Measurements from ENCODE around the gene UFSP1. TPM values are rescaled to one million over a fixed set of nuclear protein-coding genes. Genes with fewer than 3 reads are reported as not detected.
A peak's percentile ranks its signal among the peaks of the same experiment; 100 is the strongest.

UFSP1 gene
- total RNA-seq, 1 donor from 2014 or later, result 0.53 TPM

DNA sequence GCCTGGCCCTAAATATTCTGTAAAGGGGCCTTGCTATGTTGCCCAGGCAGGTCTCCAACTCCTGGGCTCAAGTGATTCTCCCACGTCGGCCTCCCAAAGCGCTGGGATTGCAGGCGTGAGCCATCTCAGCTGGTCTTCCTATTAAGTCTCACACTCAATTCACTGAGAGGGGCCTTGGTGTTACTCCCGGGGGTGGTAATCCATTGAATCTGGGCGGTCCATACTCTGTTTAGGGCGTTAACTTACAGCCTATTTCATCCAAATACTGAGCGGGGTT, 15.3 kb downstream of the UFSP1 start:
- DNase-seq (ENCODE audit: low spot score in 2 of 2), result no peak
- Histone ChIP-seq H3K4me3 (peak overlapping the region; percentile 91 to 98), H3K36me3 (peaks cover 35 to 48% of the 10 kb centered on the region in 2 donors), H3K27me3 (no peaks in the 10 kb centered on the region), H3K9me3 (no peaks in the 10 kb centered on the region), H3K4me1 (peaks cover 13 to 33% of the 10 kb centered on the region in 2 donors), H3K27ac (peak overlapping the region; percentile 88 to 98)
- intact Hi-C loops (cut with DNase I), result no loop called here
- TF ChIP-seq, protein P1, sequence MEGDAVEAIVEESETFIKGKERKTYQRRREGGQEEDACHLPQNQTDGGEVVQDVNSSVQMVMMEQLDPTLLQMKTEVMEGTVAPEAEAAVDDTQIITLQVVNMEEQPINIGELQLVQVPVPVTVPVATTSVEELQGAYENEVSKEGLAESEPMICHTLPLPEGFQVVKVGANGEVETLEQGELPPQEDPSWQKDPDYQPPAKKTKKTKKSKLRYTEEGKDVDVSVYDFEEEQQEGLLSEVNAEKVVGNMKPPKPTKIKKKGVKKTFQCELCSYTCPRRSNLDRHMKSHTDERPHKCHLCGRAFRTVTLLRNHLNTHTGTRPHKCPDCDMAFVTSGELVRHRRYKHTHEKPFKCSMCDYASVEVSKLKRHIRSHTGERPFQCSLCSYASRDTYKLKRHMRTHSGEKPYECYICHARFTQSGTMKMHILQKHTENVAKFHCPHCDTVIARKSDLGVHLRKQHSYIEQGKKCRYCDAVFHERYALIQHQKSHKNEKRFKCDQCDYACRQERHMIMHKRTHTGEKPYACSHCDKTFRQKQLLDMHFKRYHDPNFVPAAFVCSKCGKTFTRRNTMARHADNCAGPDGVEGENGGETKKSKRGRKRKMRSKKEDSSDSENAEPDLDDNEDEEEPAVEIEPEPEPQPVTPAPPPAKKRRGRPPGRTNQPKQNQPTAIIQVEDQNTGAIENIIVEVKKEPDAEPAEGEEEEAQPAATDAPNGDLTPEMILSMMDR (IDR thresholded peaks at IDR 0.05), result no peak

DNA sequence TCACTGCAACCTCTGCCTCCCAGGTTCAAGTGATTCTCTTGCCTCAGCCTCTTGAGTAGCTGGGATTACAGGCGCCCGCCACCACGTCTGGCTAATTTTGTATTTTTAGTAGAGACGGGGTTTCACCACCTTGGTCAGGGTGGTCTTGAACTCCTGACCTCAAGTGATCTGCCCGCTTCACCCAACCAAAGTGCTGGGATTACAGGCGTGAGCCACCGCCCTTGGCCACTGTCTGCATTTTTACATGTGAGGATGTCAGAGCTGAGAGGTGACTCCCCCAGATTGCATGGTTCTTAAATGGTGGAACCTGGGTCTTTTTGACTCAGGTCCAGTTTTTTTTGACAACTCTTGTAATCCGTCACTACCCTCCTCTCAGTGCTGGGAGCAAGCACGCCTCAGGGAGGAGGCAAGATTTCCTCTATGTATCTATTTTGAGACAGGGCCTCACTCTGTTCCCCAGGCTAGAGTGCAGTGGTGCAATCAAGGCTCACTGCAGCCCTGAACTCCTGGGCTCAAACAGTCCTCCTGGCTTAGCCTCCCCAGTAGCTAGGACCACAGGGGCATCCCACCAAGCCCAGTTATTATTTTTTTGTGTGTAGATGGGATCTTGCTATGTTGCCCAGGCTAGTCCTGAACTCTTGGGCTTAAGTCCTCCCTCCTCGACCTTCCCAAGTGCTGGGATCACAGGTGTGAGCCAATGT, 15.8 kb downstream of the UFSP1 start:
- peak overlapping the region; percentile 88 to 98 for H3K27ac ChIP-seq
- H3K4me3 ChIP-seq, result peak overlapping the region; percentile 91 to 98
- peaks cover 18 to 38% of the 10 kb centered on the region in 2 donors for H3K4me1 ChIP-seq
- intact Hi-C loops (cut with DNase I), result no loop called here
- TF ChIP-seq, protein P1 (IDR thresholded peaks at IDR 0.05), result no peak
- H3K27me3 ChIP-seq, result no peaks in the 10 kb centered on the region
- H3K9me3 ChIP-seq, result no peaks in the 10 kb centered on the region
- H3K36me3 ChIP-seq, result peaks cover 35 to 43% of the 10 kb centered on the region in 2 donors
- DNase-seq (ENCODE audit: low spot score in 2 of 2), result no peak

DNA sequence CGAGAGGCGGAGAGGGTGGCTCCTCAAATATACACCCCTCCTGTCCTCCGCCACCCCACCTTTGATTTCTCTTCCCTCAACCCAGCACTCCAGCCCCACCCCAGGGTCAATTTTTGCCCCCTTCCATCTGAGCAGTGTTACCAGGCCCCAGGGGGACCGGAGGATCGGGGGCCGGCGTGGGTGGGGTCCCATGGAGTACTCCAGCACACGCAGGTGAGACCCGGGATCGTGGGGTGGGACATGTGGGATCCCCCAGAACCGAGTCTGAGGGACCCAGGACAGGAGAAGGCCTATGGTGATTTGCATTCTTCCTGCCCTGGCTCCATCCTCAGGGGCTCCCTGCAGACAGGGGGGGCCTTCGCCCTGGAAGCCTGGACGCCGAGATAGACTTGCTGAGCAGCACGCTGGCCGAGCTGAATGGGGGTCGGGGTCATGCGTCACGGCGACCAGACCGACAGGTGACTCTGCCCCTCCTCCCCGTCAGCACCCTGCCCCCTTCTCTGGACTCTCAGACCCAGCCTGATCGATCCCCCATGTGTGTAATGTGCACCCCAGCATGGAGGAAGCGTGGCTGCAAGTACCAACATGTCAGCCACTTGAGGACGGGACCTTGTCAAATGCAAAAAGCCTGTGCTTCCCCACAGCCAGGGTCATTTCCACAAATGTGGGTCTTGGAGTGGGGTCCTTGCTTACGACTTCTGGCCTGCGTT, 21.6 kb downstream of the UFSP1 start:
- Histone ChIP-seq H3K4me3 (peak overlapping the region; percentile 94 to 95), H3K9me3 (no peaks in the 10 kb centered on the region), H3K4me1 (peaks cover 17 to 23% of the 10 kb centered on the region in 2 donors), H3K36me3 (peaks cover 25 to 26% of the 10 kb centered on the region in 2 donors), H3K27ac (peak overlapping the region; percentile 99), H3K27me3 (no peaks in the 10 kb centered on the region)
- peak in 1 of 2 donors; percentile 67 for DNase-seq (ENCODE audit: low spot score in 2 of 2)
- intact Hi-C loops (cut with DNase I), result loop anchor here (5.0 kb wide), 2 partner anchors 266 to 441 kb away; partner anchors contain the start of genes MEPCE, PCOLCE and ZCWPW1
- TF ChIP-seq, protein P1 (IDR thresholded peaks at IDR 0.05), result no peak

DNA sequence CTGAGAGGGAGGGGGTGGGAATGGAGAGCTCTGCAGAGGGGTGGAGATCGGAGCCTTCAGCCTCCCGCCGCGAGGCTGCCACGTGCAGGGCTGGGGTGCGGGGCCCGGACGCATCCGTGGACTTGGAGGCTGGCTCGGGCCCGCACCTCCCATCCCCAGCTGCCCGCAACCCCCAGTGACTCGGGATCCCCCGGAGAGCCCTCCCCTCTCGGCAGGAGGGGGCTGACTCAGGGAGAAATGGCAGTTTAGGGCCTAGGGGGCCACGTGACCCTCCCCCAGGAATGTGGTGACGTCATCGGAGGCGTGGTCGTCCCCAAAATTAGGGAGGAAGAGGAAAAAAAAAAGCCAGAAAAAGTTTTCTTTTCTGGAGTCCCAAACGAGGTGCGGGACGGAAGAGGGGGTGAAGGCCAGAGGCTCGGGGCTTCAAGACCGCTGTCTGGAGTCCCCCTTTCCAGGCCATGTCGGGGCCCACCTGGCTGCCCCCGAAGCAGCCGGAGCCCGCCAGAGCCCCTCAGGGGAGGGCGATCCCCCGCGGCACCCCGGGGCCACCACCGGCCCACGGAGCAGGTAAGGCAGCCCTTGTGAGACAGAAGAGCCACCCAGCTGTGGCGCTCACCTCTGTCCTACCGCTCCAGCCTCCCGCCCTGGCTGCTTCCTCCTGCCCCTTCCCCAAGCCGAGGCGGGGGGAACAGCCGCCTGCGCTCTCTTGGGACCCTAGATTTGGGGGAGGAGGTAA, 22.3 kb downstream of the UFSP1 start, which contains the start of gene TRIP6:
Gene TRIP6, plus strand, starts transcription at position 348 of the 736 bp plus-strand sequence. Its CDS starts 111 bp downstream, at position 459.
- Histone ChIP-seq H3K9me3 (no peaks in the 10 kb centered on the region), H3K4me3 (peak within 1 kb of the TSS; percentile 94 to 95), H3K27ac (peak within 1 kb of the TSS; percentile 99), H3K27me3 (no peaks in the 10 kb centered on the region), H3K36me3 (peaks cover 19 to 20% of the 10 kb centered on the region in 2 donors), H3K4me1 (peaks cover 17 to 23% of the 10 kb centered on the region in 2 donors)
- TF ChIP-seq, protein P1 (IDR thresholded peaks at IDR 0.05), result no peak
- intact Hi-C loops (cut with DNase I), result loop anchor here (5.0 kb wide), 2 partner anchors 265 to 440 kb away; partner anchors contain the start of genes MEPCE, PCOLCE and ZCWPW1
- peak; percentile 71 to 96 for DNase-seq (ENCODE audit: low spot score in 2 of 2)

DNA sequence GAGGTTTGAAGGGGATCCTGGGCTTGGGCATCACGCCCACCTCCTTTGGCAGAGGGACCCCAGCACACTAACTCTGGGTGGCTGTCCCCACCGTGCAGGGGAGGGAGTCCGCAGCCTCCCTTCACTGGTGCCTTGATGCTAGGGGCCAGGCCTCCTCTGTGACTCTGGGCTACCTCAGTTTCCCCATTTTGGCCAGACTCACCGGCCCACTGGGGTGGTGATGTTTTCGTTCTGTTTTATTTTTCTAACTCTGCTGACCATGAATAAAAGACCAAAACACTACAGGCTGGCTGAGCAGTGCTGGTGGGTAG, 22.8 kb downstream of the UFSP1 start:
- Histone ChIP-seq H3K27ac (peak overlapping the region; percentile 99), H3K27me3 (no peaks in the 10 kb centered on the region), H3K36me3 (peaks cover 15 to 16% of the 10 kb centered on the region in 2 donors), H3K9me3 (no peaks in the 10 kb centered on the region), H3K4me3 (peak overlapping the region; percentile 94 to 95), H3K4me1 (peaks cover 17 to 23% of the 10 kb centered on the region in 2 donors)
- DNase-seq (ENCODE audit: low spot score in 2 of 2), result no peak
- intact Hi-C loops (cut with DNase I), result loop anchor here (1.0 to 5.0 kb wide), 3 partner anchors 14 to 439 kb away; partner anchors contain the start of genes MEPCE, PCOLCE, SLC12A9 and ZCWPW1
- TF ChIP-seq, protein P1 (IDR thresholded peaks at IDR 0.05), result no peak
